Measurements from ENCODE around the gene FOS.

- TF ChIP-seq CTCF (IDR thresholded peaks at IDR 0.05; ENCODE audit: poor library complexity, severe bottlenecking) (no peak), EP300 (conservative IDR thresholded peaks at IDR 0.05; ENCODE audit: poor library complexity, severe bottlenecking) (no peak), POLR2AphosphoS5 (IDR thresholded peaks at IDR 0.05) (no peak)
These were observed 44.9 kb downstream of the FOS start for GRCh38 chr14:75323571-75323970.
